GM06990 (cell line): Measurements from ENCODE around the gene TOR4A.
A peak's percentile ranks its signal among the peaks of the same experiment; 100 is the strongest.
"Not testable (repeated sequence)": the region's sequence is repeated elsewhere in the genome, so short reads cannot be mapped to it uniquely, and the experiment has no call there.

Source experiments
- DNase-seq: peaks from one replicate; pipeline ENCODE4 v3.0.0-alpha.2; 2011; ENCODE audit not compliant: insufficient read length; ENCODE audit errors: extremely low read depth
- H3K27me3 ChIP-seq: replicated peaks from 2 replicates; pipeline ENCODE4 v1.6.0; 2011; ENCODE audit warnings: low read length; ENCODE audit not compliant: control insufficient read depth, insufficient read depth
- H3K36me3 ChIP-seq: 2 replicates; pipeline ENCODE4 v1.5.1; 2011; ENCODE audit warnings: low read length; ENCODE audit not compliant: control insufficient read depth, insufficient read depth
- H3K4me3 ChIP-seq: replicated peaks from 2 replicates; pipeline ENCODE4 v1.5.1; 2011; ENCODE audit warnings: low read depth, mild to moderate bottlenecking, control low read depth, low read length
- CTCF ChIP-seq: IDR thresholded peaks from 2 replicates; pipeline ENCODE4 v1.5.1; 2011; ENCODE audit warnings: low read length, control low read depth, mild to moderate bottlenecking, inconsistent platforms; ENCODE audit not compliant: insufficient read depth, poor library complexity, severe bottlenecking

The TOR4A gene

GRCh38 chr9:137326445-137327065, 49.0 kb downstream of the TOR4A start:
- no peaks in the 10 kb centered on the region for H3K36me3 ChIP-seq
- peak overlapping the region; percentile 28; the same call in 1 of the 2 replicates for H3K4me3 ChIP-seq
- H3K27me3 ChIP-seq, result no peaks in the 10 kb centered on the region
- peak; percentile 45 for DNase-seq
- TF ChIP-seq CTCF, result no peak

- not testable (repeated sequence) for H3K27me3 ChIP-seq, DNase-seq, H3K4me3 ChIP-seq, H3K36me3 ChIP-seq
Measured at GRCh38 chr9:137327641-137328550, 50.4 kb downstream of the TOR4A start.

- not testable (repeated sequence) for H3K27me3 ChIP-seq, H3K4me3 ChIP-seq, DNase-seq, H3K36me3 ChIP-seq
Measured at GRCh38 chr9:137329590-137329989, 52.1 kb downstream of the TOR4A start.

GRCh38 chr9:137330689-137331088, 53.2 kb downstream of the TOR4A start:
- no peaks in the 10 kb centered on the region for H3K27me3 ChIP-seq
- H3K36me3 ChIP-seq, result no peaks in the 10 kb centered on the region
- no peak for TF ChIP-seq CTCF
- H3K4me3 ChIP-seq, result no peak overlapping the region
- no peak for DNase-seq

- no peak for TF ChIP-seq CTCF
- no peaks in the 10 kb centered on the region for H3K36me3 ChIP-seq
- H3K27me3 ChIP-seq, result no peaks in the 10 kb centered on the region
- DNase-seq, result no peak
- no peak overlapping the region for H3K4me3 ChIP-seq
Measured at GRCh38 chr9:137331929-137332328, 54.4 kb downstream of the TOR4A start.
